ENCODE results near the gene WWOX.

Gene WWOX

GRCh38 chr16:78693496-78693895 lies 594.0 kb downstream of the WWOX start:
- Histone ChIP-seq H3K4me1 (ENCODE audit: insufficient read depth, insufficient read length) (no peaks in the 10 kb centered on the region), H3K9me3 (ENCODE audit: insufficient read depth, low read length) (no peaks in the 10 kb centered on the region), H3K27me3 (ENCODE audit: insufficient read depth, insufficient read length) (no peaks in the 10 kb centered on the region), H3K9ac (ENCODE audit: insufficient read length, low read depth) (no peak overlapping the region), H3K4me3 (ENCODE audit: insufficient read length, low read depth) (no peak overlapping the region), H3K36me3 (ENCODE audit: insufficient read depth, insufficient read length, low read length) (no peaks in the 10 kb centered on the region)
- no peak for DNase-seq (ENCODE audit: low read depth, low spot score)
- TF ChIP-seq YY1 (IDR thresholded peaks at IDR 0.05; ENCODE audit: insufficient read depth, insufficient read length) = no peak
- TF ChIP-seq SUZ12 (IDR thresholded peaks at IDR 0.05; ENCODE audit: extremely low read depth, insufficient read depth, insufficient read length) = no peak
- TF ChIP-seq ZNF274 (IDR thresholded peaks at IDR 0.05; ENCODE audit: low read depth, low read length) = no peak

GRCh38 chr16:78694414-78694813 lies 595.0 kb downstream of the WWOX start:
- no peaks in the 10 kb centered on the region for H3K27me3 ChIP-seq (ENCODE audit: insufficient read depth, insufficient read length)
- no peaks in the 10 kb centered on the region for H3K36me3 ChIP-seq (ENCODE audit: insufficient read depth, insufficient read length, low read length)
- H3K4me3 ChIP-seq (ENCODE audit: insufficient read length, low read depth) = no peak overlapping the region
- H3K9ac ChIP-seq (ENCODE audit: insufficient read length, low read depth) = no peak overlapping the region
- no peaks in the 10 kb centered on the region for H3K9me3 ChIP-seq (ENCODE audit: insufficient read depth, low read length)
- no peak for TF ChIP-seq YY1 (IDR thresholded peaks at IDR 0.05; ENCODE audit: insufficient read depth, insufficient read length)
- TF ChIP-seq SUZ12 (IDR thresholded peaks at IDR 0.05; ENCODE audit: extremely low read depth, insufficient read depth, insufficient read length) = no peak
- no peak for TF ChIP-seq ZNF274 (IDR thresholded peaks at IDR 0.05; ENCODE audit: low read depth, low read length)
- DNase-seq (ENCODE audit: low read depth, low spot score) = no peak
- H3K4me1 ChIP-seq (ENCODE audit: insufficient read depth, insufficient read length) = no peaks in the 10 kb centered on the region

- DNase-seq (ENCODE audit: low read depth, low spot score) = no peak
- no peak overlapping the region for H3K9ac ChIP-seq (ENCODE audit: insufficient read length, low read depth)
- TF ChIP-seq YY1 (IDR thresholded peaks at IDR 0.05; ENCODE audit: insufficient read depth, insufficient read length) (no peak), SUZ12 (IDR thresholded peaks at IDR 0.05; ENCODE audit: extremely low read depth, insufficient read depth, insufficient read length) (no peak), ZNF274 (IDR thresholded peaks at IDR 0.05; ENCODE audit: low read depth, low read length) (no peak)
- H3K4me1 ChIP-seq (ENCODE audit: insufficient read depth, insufficient read length) = no peaks in the 10 kb centered on the region
- no peaks in the 10 kb centered on the region for H3K27me3 ChIP-seq (ENCODE audit: insufficient read depth, insufficient read length)
- no peak overlapping the region for H3K4me3 ChIP-seq (ENCODE audit: insufficient read length, low read depth)
- no peaks in the 10 kb centered on the region for H3K9me3 ChIP-seq (ENCODE audit: insufficient read depth, low read length)
- H3K36me3 ChIP-seq (ENCODE audit: insufficient read depth, insufficient read length, low read length) = no peaks in the 10 kb centered on the region
These were observed 595.9 kb downstream of the WWOX start for GRCh38 chr16:78695391-78695790.

DNA sequence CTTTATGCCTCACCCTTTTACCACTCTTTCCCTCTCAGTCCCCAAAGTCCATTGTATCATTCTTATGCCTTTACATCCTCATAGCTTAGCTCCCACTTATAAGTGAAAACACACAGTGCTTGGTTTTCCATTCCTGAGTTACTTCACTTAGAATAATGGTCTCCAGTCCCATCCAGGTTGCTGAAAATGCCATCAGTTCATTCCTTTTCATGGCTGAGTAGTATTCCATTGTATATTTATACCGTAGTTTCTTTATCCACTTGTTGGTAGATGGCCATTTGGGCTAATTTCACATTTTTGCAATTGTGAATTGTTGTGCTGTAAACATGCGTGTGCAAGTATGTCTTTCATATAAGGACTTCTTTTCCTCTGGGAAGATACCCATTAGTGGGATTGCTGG lies 597.3 kb downstream of the WWOX start:
- H3K4me3 ChIP-seq (ENCODE audit: insufficient read length, low read depth) = no peak overlapping the region
- no peaks in the 10 kb centered on the region for H3K4me1 ChIP-seq (ENCODE audit: insufficient read depth, insufficient read length)
- H3K36me3 ChIP-seq (ENCODE audit: insufficient read depth, insufficient read length, low read length) = no peaks in the 10 kb centered on the region
- no peak for TF ChIP-seq ZNF274 (IDR thresholded peaks at IDR 0.05; ENCODE audit: low read depth, low read length)
- TF ChIP-seq SUZ12 (IDR thresholded peaks at IDR 0.05; ENCODE audit: extremely low read depth, insufficient read depth, insufficient read length) = no peak
- no peak for TF ChIP-seq YY1 (IDR thresholded peaks at IDR 0.05; ENCODE audit: insufficient read depth, insufficient read length)
- no peak overlapping the region for H3K9ac ChIP-seq (ENCODE audit: insufficient read length, low read depth)
- no peaks in the 10 kb centered on the region for H3K9me3 ChIP-seq (ENCODE audit: insufficient read depth, low read length)
- no peaks in the 10 kb centered on the region for H3K27me3 ChIP-seq (ENCODE audit: insufficient read depth, insufficient read length)
- no peak for DNase-seq (ENCODE audit: low read depth, low spot score)

DNA sequence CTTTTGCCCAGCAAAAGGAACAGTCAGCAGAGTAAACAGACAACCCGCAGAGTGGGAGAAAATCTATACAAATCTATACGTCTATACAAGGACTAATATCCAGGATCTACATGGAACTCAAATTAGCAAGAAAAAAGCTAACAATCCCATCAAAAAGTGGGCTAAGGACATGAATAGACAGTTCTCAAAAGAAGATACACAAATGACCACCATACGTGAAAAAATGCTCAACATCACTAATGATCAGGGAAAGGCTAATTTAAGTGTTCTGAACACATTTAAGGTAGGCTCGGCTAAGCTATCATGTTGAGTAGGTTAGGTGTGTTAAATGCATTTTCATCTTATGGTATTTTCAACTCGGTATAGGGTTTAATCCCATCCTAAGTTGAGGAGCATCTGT lies 598.0 kb downstream of the WWOX start:
- H3K9me3 ChIP-seq (ENCODE audit: insufficient read depth, low read length) = no peaks in the 10 kb centered on the region
- no peak for TF ChIP-seq YY1 (IDR thresholded peaks at IDR 0.05; ENCODE audit: insufficient read depth, insufficient read length)
- TF ChIP-seq SUZ12 (IDR thresholded peaks at IDR 0.05; ENCODE audit: extremely low read depth, insufficient read depth, insufficient read length) = no peak
- no peak for TF ChIP-seq ZNF274 (IDR thresholded peaks at IDR 0.05; ENCODE audit: low read depth, low read length)
- no peak overlapping the region for H3K4me3 ChIP-seq (ENCODE audit: insufficient read length, low read depth)
- H3K9ac ChIP-seq (ENCODE audit: insufficient read length, low read depth) = no peak overlapping the region
- H3K27me3 ChIP-seq (ENCODE audit: insufficient read depth, insufficient read length) = no peaks in the 10 kb centered on the region
- DNase-seq (ENCODE audit: low read depth, low spot score) = no peak
- H3K4me1 ChIP-seq (ENCODE audit: insufficient read depth, insufficient read length) = no peaks in the 10 kb centered on the region
- no peaks in the 10 kb centered on the region for H3K36me3 ChIP-seq (ENCODE audit: insufficient read depth, insufficient read length, low read length)

DNA sequence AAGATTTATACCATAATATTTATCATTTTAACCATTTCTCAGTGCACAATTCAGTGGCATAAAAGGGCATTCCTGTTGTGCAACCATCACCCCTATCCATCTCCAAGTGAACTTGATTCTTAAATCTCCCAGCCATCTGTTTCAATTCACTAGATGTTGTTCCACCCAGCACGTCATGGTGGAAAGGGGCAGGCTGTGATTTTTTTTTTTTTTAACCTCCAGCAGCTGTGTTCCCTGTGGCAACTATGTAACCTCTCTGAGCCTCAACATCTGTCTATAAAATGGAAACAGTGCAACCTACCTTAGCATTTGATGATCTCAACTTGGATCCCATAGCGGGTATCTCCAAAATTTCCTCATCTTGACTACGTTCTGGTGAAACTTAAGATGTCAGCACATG lies 604.5 kb downstream of the WWOX start:
- DNase-seq (ENCODE audit: low read depth, low spot score) = no peak
- TF ChIP-seq YY1 (IDR thresholded peaks at IDR 0.05; ENCODE audit: insufficient read depth, insufficient read length) = no peak
- TF ChIP-seq SUZ12 (IDR thresholded peaks at IDR 0.05; ENCODE audit: extremely low read depth, insufficient read depth, insufficient read length) = no peak
- TF ChIP-seq ZNF274 (IDR thresholded peaks at IDR 0.05; ENCODE audit: low read depth, low read length) = no peak
- Histone ChIP-seq H3K4me3 (ENCODE audit: insufficient read length, low read depth) (no peak overlapping the region), H3K27me3 (ENCODE audit: insufficient read depth, insufficient read length) (no peaks in the 10 kb centered on the region), H3K36me3 (ENCODE audit: insufficient read depth, insufficient read length, low read length) (no peaks in the 10 kb centered on the region), H3K9ac (ENCODE audit: insufficient read length, low read depth) (no peak overlapping the region), H3K9me3 (ENCODE audit: insufficient read depth, low read length) (peaks cover 16% of the 10 kb centered on the region), H3K4me1 (ENCODE audit: insufficient read depth, insufficient read length) (no peaks in the 10 kb centered on the region)

DNA sequence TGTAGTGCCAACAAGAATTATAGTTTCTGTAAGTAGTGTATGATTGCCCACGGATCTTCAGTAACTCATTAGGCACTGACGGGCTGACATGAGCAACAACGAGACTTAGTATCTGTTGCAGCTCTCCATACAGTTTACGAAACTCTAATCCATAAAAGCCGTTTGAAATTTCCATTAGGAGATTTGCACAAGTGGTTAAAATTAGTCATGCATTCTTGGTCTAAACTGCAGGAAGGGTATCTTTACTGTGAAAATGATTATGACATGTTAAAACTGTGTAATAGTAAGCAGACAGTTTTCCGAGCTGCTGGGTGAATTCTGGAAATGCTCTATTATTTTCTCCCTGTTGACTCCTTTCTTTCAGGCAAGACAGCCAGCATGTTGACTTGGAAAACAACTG lies 605.0 kb downstream of the WWOX start:
- Histone ChIP-seq H3K9me3 (ENCODE audit: insufficient read depth, low read length) (peaks cover 16% of the 10 kb centered on the region), H3K36me3 (ENCODE audit: insufficient read depth, insufficient read length, low read length) (no peaks in the 10 kb centered on the region), H3K4me1 (ENCODE audit: insufficient read depth, insufficient read length) (no peaks in the 10 kb centered on the region), H3K4me3 (ENCODE audit: insufficient read length, low read depth) (no peak overlapping the region), H3K9ac (ENCODE audit: insufficient read length, low read depth) (no peak overlapping the region), H3K27me3 (ENCODE audit: insufficient read depth, insufficient read length) (no peaks in the 10 kb centered on the region)
- no peak for DNase-seq (ENCODE audit: low read depth, low spot score)
- no peak for TF ChIP-seq ZNF274 (IDR thresholded peaks at IDR 0.05; ENCODE audit: low read depth, low read length)

- Histone ChIP-seq H3K9ac (ENCODE audit: insufficient read length, low read depth) (no peak overlapping the region), H3K36me3 (ENCODE audit: insufficient read depth, insufficient read length, low read length) (no peaks in the 10 kb centered on the region), H3K27me3 (ENCODE audit: insufficient read depth, insufficient read length) (no peaks in the 10 kb centered on the region), H3K9me3 (ENCODE audit: insufficient read depth, low read length) (peaks cover 16% of the 10 kb centered on the region), H3K4me3 (ENCODE audit: insufficient read length, low read depth) (no peak overlapping the region), H3K4me1 (ENCODE audit: insufficient read depth, insufficient read length) (no peaks in the 10 kb centered on the region)
- TF ChIP-seq SUZ12 (IDR thresholded peaks at IDR 0.05; ENCODE audit: extremely low read depth, insufficient read depth, insufficient read length) (no peak), YY1 (IDR thresholded peaks at IDR 0.05; ENCODE audit: insufficient read depth, insufficient read length) (no peak), ZNF274 (IDR thresholded peaks at IDR 0.05; ENCODE audit: low read depth, low read length) (no peak)
- peak; percentile 27 for DNase-seq (ENCODE audit: low read depth, low spot score)
These were observed 606.2 kb downstream of the WWOX start for GRCh38 chr16:78705694-78706093.

Measured in NT2/D1 (cell line).